HL-60 (cell line): ENCODE results near the gene KATNAL2.

Source experiments
- CTCF ChIP-seq: IDR thresholded peaks from one replicate; pipeline ENCODE4 v1.5.1; 2011; ENCODE audit warnings: low read length, control low read depth, inconsistent platforms; ENCODE audit not compliant: insufficient read depth
- GABPA ChIP-seq: IDR thresholded peaks from 2 replicates; pipeline ENCODE4 v1.6.1; 2012; ENCODE audit warnings: low read depth
- POLR2AphosphoS5 ChIP-seq: IDR thresholded peaks from 2 replicates; pipeline ENCODE4 v1.6.1; 2012; ENCODE audit warnings: low read depth
- REST ChIP-seq: IDR thresholded peaks from 2 replicates; pipeline ENCODE4 v1.6.1; 2012; ENCODE audit warnings: low read depth; ENCODE audit not compliant: insufficient replicate concordance

GRCh38 chr18:47075098-47075883 is 157.9 kb downstream of the KATNAL2 start:
- TF ChIP-seq CTCF, result no peak
- no peak for TF ChIP-seq REST
- TF ChIP-seq POLR2AphosphoS5, result no peak
- TF ChIP-seq GABPA, result no peak
